Panc1 (cell line): ENCODE results near the gene GLIPR2.

ENCODE experiments used
- CTCF ChIP-seq: fragments of 450-650 bp; IDR thresholded peaks from 2 replicates; pipeline ENCODE4 v1.5.1; 2017; ENCODE audit warnings: mild to moderate bottlenecking
- POLR2AphosphoS5 ChIP-seq: IDR thresholded peaks from 2 replicates; pipeline ENCODE4 v1.6.1; 2012; ENCODE audit warnings: mild to moderate bottlenecking, low read depth, low read length, moderate library complexity
- REST ChIP-seq, 2 experiments: IDR thresholded peaks; 2 replicates each; pipeline ENCODE4 v1.6.1; 2011 to 2012; ENCODE audit warnings: low read depth in 2 of 2, control low read depth in 1 of 2, low read length in 1 of 2, mild to moderate bottlenecking in 1 of 2, moderate library complexity in 1 of 2; ENCODE audit not compliant: insufficient read depth in 1 of 2
- SIN3A ChIP-seq: IDR thresholded peaks from 2 replicates; pipeline ENCODE4 v1.6.1; 2012; ENCODE audit warnings: low read depth, mild to moderate bottlenecking, low read length, moderate library complexity, borderline replicate concordance; ENCODE audit not compliant: insufficient read depth
- TCF7L2 ChIP-seq: IDR thresholded peaks from 2 replicates; pipeline ENCODE4 v1.6.1; 2011; ENCODE audit warnings: mild to moderate bottlenecking, low read depth, low read length, inconsistent platforms

- TF ChIP-seq CTCF (no peak), POLR2AphosphoS5 (no peak), TCF7L2 (no peak), REST (IDR thresholded peaks at IDR 0.05; ENCODE audit: insufficient read depth in 1 of 2, low read depth in 2 of 2, low read length in 1 of 2) (no peak), SIN3A (no peak)
These were observed 36.8 kb upstream of the GLIPR2 start for GRCh38 chr9:36099718-36100117.
